ENCODE data around the gene GRIK4. TPM values are rescaled to one million over a fixed set of nuclear protein-coding genes. Genes with fewer than 3 reads are reported as not detected.

GRIK4 gene
- total and polyA plus RNA-seq, 11 donors, result 0.04 to 0.45 (median 0.12) TPM; not detected in 6

- intact Hi-C loops (cut with DNase I), result no loop called here
- ATAC-seq, result no peak
- Histone ChIP-seq H3K27ac (no peak overlapping the region), H3K4me1 (peaks cover 0 to 13% (median 4%) of the 10 kb centered on the region in 12 donors), H3K9me3 (no peaks in the 10 kb centered on the region), H3K36me3 (no peaks in the 10 kb centered on the region), H3K4me3 (no peak overlapping the region), H3K27me3 (peaks cover 0 to 11% (median 0%) of the 10 kb centered on the region in 9 donors)
- 83 to 92% (median 86%) methylated on average over 8 of the region's 8 CpGs for WGBS, 4 donors
- no peak for TF ChIP-seq CTCF (IDR thresholded peaks at IDR 0.05)
- no peak for TF ChIP-seq POLR2A (IDR thresholded peaks at IDR 0.05)
- DNase-seq, result no peak
Observed at GRCh38 chr11:120558744-120559431, 47.3 kb downstream of the GRIK4 start.

GRCh38 chr11:120561286-120561685, 49.7 kb downstream of the GRIK4 start:
- Histone ChIP-seq H3K27me3 (peaks cover 0 to 32% (median 3%) of the 10 kb centered on the region in 9 donors), H3K9me3 (no peaks in the 10 kb centered on the region), H3K4me1 (peaks cover 0 to 33% (median 22%) of the 10 kb centered on the region in 12 donors), H3K36me3 (no peaks in the 10 kb centered on the region), H3K4me3 (no peak overlapping the region), H3K27ac (no peak overlapping the region)
- DNase-seq (no peak), ATAC-seq (no peak)
- intact Hi-C loops (cut with DNase I), result no loop called here
- whole genome bisulfite sequencing, 4 donors, result 95 to 98% (median 97%) methylated on average over 11 of the region's 11 CpGs
- TF ChIP-seq CTCF (IDR thresholded peaks at IDR 0.05), result no peak

- H3K27ac ChIP-seq, result peak overlapping the region in 5 of 12 donors; percentile 6 to 83 (median 67)
- peaks cover 0 to 35% (median 22%) of the 10 kb centered on the region in 12 donors for H3K4me1 ChIP-seq
Observed at GRCh38 chr11:120562806-120563425, 51.4 kb downstream of the GRIK4 start.

More at GRCh38 chr11:120562806-120563425, 51.4 kb downstream of the GRIK4 start:
- no peaks in the 10 kb centered on the region for H3K9me3 ChIP-seq
- ATAC-seq (peak; percentile 69 to 92 (median 80)), DNase-seq (peak in 2 of 5 donors; percentile 45 to 51)
- intact Hi-C loops (cut with DNase I), result no loop called here
- peaks cover 0 to 32% (median 3%) of the 10 kb centered on the region in 9 donors for H3K27me3 ChIP-seq
- 62 to 69% (median 66%) methylated on average over 8 to 9 of the region's 9 CpGs for WGBS, 4 donors
- no peak for TF ChIP-seq CTCF (IDR thresholded peaks at IDR 0.05)
- H3K36me3 ChIP-seq, result no peaks in the 10 kb centered on the region
- H3K4me3 ChIP-seq, result no peak overlapping the region
